GM19025 (cell line): Measurements from ENCODE around the gene ULK4.
"Not testable (repeated sequence)": the region's sequence is repeated elsewhere in the genome, so short reads cannot be mapped to it uniquely, and the experiment has no call there.

Experiments used
- ATAC-seq: cut with Tn5 transposase; IDR thresholded peaks from one replicate; pipeline ENCODE4 v1.9.1; 2021; ENCODE audit warnings: mild to moderate bottlenecking, low read depth, moderate library complexity; ENCODE audit not compliant: unreplicated experiment

Gene ULK4

DNA sequence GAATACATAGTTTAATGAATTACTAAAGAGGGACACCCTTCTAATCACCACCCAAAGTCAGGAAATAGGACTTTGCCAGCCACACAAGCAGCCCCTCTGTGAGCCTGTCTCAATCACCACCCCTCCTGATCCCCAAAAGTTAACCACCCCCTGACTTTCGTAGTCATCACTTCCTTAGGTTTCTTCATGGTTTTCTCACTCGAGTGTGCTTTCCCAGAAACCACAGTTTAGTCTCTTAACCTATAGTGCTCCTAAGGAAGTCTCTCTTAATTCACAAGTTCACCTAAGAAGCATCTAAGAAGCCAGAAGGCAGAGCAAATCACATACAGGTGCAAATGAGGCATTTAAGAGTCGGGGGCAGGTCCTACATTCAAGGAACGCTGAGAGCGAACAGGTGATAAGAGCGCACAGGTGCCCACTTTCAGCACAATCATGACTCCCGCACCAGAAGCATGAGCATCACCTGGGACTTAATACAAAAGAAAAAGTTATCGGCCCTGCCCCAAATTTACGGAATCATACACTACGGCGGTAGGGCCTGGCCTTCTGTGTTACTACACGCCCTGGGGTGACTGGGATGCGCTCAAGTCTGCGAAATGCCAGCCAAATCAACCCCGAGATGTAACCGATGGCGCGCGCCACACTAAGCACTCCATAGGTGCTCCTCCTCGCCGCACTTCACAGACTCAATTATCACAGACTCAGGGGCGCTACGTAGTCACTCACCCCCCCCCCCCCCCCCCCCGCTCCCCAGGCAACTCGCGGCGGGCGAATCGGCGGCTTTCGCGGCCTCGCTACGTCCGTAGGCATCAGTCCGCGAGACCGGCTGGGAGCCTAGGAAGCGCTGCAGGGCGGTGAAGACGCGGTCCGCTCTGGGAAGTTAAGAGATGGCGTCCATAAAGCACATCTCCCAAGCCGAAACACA, 815 bp downstream of the ULK4 start:
- ATAC-seq: peak; percentile 3

DNA sequence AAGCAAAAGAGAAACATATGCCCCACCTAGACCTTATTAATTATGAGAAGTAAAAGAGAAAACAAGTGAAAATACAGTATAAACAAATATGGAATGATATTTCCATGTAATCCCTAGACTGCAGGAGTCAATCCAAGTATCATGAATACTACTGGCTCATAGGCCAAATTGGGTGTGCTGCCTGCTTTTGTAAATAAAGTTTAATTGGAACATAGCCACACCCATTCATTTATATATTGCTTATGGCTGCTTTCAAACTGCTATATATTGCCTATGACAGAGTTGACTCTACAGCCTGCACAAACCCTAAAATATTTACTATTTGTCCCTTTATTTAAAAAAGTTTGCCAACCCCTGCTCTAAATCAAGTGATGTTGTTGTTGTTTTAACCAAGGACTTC, 5.3 kb downstream of the ULK4 start:
- ATAC-seq: no peak

DNA sequence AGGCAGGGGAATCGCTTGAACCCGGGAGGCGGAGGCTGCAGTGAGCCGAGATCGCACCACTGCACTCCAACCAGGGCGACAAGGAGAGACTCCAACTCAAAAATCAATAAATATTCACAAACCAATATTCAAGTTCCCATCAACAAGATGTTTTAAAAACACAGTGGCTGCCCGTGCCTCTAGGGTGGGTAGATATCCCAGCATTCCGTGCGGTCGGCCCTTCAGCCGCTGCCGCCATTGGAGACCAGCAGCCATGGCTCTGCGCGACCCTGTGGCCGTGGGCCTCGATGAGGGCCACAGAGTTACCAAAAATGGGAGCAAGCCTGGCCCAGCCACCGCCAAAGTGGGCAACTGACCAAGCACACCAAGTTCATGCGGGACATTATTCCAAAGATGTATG, 6.7 kb downstream of the ULK4 start:
- no peak for ATAC-seq

DNA sequence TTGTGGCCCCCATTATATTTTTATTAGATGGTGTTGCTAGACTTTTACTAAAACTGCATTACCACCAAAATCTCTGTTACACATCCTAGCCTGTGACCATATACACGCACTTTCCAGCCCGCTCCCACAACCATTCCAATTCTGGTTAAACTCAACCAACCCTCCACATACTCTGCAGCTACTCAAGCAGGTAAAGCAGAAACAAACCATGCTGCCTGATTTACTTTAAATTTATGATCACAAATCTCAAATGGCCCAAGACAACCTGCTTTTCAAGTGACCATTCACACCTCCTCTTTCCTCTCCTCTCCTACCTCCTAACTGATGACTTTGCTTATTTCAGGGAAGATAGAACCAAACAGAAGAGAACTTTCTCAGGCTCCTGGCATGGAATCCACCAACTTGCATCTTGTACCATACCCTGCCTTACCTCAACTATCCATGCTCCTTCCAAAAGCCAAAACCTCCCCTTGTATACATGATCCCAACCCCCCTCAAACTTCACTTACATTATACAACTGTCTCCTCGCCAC, 18.5 kb downstream of the ULK4 start:
- no peak for ATAC-seq

DNA sequence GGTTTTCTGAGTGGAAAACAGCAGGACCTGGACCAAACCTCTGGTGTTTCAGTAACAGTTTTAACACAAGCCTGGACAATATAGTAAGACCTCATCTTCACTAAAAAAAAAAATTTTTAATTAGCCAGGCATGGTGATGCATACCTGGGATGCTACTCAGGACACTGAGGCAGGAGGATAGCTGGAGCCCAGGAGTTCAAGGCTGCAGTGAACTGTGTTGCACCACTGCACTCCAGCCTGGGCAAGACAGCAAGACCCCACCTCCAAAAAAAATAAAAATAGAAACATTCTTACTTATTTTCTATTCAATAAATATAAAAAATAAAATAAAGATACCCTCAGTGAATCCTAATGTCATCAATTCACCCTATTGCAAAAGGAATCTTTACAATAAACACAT, 21.5 kb downstream of the ULK4 start:
- no peak for ATAC-seq

DNA sequence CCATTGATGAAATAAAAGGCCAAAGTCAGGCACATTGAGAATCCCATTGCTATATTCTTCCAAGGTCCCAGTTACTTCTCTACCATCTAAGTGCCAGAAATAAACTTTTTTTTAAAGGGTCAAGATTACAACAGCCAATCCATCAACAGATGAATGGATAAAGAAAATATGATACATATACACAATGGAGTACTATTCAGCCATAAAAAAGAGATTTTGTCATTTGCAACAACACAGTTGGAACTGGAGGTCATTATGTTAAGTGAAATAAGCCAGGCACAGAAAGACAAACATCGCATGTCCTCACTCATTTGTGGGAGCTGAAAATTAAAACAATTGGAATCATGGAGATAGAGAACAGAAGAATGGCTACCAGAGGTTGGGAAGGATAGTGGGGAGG, 25.5 kb downstream of the ULK4 start:
- ATAC-seq: no peak

DNA sequence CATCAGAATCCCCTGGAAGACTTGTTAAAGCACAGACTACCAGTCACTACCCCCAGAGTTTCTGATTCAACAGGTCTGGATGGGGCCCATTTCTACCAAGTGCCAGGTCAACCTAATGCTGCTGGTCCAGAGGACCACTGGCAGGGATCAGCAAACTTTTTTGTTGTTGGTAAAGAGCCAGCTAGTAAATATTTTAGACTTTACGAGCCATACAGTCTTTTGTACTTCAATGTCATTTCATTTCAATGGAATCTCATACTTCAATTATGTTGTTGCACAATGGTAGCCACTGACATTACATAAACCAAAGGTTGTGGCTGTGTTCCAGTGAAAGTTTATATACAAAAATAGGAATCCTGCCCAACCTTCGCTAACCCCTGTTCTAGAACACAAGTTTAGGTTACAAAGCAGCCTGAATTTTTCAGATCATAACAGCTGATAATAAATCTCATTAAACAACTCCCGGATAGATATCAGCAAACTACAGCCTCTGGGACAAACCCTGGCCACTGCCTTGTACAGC, 28.7 kb downstream of the ULK4 start:
- no peak for ATAC-seq

DNA sequence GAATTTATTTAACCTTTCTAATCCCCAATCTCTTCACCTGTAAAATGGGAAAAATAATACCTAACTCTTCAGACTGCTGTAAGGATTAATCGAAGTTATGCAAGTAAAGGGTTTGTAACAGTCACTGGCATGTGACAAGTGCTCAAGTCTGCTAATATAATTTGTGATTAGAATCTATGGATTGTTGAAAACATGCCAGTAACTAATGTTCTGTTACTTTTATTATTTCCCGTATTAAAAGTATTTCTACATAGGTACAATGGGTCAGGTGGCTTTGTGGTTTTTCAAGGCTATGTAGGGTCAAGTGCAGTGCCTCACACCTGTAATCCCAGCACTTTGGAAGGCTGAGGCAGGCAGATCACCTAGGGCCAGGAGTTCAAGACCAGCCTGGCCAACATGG, 29.4 kb downstream of the ULK4 start:
- ATAC-seq: no peak

DNA sequence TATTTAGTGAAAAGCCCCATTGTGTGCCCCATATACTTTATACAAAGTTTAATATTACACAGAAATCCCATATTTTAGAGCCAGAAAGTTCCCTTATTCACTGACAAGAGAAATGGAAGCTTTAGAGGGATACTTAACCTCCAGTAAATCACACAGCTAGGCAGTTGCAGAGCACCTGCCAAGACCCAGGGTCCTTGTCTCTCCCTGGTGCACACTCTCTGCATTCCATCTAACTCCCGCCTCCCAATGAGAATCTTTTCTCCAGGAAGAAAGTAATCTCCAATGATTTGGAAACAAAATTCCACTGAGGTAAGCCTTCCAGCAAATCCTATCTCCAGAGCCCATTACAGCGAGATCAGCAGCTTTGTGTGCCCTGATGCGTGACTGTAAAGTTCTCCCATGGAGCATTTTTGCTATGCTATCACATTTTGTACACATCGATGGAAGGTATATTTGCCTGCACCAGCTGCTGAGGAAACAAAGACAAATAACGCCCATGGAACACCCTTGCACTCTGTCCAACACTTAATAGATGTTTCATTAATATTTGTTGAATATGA, 41.4 kb downstream of the ULK4 start:
- no peak for ATAC-seq

DNA sequence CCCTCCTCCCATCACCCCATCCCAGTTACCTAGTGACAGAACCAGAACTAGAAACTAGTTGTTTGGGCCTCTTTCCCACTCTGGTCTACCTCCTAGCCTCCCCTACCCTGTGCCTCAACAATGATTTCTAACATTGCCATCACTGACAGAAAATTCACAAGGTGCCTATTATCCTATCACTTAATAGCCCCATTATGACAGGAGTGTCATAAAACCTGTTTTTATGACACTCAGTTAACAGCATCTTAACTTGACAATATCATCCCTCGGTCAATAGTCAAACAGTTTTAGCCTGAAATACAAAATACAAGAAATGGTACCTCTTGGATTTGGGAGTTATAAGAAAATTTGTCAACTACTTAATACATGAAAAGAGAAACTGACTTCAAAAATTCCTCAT, 46.5 kb downstream of the ULK4 start:
- ATAC-seq: no peak

DNA sequence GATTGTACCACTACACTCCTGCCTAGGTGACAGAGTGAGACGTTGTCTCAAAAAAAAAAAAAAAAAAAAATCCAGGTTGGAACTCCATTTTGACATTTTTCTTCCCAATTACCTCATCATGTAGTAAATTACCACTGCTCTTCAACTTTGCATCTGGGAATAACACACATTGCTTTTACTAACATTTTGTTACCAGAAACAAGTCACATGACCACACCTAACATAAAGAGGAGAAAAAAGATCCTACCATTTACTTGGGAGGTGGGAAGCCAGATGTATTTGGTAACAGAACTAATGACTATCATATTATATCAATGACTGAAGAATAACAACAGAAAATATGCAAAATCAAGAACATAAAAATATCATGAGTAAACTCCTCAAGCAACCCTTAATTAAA, 49.6 kb downstream of the ULK4 start:
- no peak for ATAC-seq

DNA sequence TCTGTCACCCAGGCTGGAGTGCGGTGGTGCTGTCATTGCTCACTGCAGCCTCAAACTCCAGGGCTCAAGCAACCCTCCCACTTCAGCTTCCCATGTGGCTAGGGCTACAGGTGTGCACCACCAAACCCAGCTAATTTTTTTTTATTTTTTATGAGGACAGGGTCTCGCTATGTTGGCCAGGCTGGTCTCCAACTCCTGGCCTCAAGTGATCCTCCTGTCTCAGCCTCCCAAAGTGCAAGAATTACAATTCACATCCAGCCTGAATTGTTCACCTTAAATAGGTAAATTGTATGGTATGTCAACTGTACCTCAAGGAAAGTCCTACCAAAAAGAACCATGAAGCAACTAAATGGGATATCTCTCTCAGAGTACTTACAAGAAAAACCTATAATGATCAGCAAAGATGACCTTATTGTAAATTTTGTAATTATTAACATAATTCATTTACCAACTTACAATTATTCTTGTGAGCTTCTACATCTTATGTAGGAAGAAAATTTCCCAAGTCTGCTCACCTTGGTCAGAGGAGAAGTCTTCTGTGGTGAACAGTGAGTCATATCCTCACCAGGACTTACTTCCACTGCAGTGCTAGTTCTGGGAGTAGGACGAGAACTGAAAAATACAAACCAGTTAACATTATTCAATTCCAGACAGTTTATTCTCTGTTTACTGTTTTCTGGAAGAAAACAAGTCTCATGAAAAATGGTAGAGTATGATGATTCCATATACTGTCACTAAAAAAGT, 54.4 kb downstream of the ULK4 start:
- no peak for ATAC-seq

DNA sequence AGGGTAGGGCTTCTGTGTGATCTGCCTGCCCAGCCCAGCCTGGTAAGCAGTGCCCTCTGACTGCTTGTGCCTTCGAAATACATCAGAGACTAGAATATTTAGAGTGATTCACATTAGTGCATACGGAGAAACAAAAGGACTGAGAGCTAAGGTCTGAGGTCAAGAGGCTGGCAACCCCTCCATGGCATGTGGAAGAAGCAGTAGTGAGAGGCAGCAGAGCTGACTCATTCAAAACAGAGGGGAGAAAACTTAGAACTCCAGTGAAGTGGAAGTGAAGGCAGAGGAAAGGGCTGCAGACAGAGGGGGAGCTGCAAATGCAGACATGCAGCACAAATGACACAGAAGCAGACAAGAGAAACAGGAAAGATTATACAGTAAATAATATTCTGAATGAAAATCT, 61.6 kb downstream of the ULK4 start:
- ATAC-seq: no peak

DNA sequence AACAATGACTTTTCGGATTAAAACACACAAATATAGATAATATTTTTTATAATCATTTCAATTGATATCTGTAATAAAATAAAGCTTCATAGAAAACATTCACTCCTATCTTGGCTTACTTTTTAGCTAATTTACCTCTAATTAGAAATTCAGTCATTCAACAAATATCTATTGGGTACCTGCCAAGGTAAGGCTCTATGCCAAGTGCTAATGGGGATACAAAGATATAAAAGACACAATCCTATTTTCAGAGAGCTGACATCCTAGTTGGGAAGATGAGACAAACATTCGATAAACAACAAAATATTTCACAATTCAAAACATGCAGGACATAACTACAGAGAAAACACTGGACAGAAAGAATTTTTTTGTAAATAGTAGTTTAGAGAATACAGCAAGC, 63.3 kb downstream of the ULK4 start:
- ATAC-seq: no peak

DNA sequence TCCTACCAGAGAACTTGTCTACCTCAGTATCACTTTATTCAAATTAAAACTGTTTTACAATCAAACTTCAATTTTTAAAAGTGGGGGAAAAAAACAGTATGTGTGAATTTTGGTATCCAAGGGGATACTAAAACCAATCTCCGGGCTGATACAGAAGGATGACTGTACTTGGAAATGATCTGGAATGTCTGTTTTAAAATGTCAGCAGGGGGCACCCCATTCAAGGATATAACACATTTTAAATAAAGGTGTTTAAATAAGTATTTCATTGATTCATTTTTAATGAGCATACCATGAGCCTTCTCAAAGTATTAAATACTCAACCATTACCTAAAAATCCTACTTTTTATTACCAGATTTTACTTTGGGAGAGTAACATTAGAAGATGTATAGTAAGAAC, 67.9 kb downstream of the ULK4 start:
- no peak for ATAC-seq

DNA sequence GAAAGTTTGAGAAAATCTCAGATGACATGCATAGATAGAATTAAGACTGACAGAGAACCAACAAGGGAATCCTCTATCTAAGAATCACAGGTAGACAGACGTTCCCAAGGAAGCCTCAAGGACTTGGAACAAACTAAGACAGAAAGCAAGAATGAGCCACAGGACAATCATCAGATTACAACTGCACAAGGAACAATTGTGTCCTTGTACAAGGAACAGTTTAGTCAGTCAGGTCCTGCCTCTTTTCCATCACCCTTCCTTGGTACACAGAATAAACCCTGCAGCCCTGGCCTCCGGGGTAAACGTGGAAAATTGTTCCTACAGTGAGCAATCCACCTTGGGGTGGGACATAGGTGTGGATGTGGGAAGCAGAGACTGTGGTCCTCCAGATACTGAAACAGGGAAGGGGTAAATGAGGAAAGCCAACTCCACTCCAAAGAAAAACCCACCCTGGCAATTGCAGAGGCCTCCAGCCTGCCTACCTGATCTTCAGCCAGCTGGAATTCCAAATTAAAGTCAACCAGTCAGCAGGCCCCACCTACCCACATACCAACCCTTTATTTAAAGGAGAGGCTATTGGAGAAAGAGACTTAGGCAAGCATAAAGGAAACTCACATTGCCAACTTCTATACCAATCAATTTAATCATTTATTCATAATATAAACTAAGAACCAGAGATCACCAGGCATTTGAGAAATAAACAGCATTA, 73.4 kb downstream of the ULK4 start:
- ATAC-seq: no peak

DNA sequence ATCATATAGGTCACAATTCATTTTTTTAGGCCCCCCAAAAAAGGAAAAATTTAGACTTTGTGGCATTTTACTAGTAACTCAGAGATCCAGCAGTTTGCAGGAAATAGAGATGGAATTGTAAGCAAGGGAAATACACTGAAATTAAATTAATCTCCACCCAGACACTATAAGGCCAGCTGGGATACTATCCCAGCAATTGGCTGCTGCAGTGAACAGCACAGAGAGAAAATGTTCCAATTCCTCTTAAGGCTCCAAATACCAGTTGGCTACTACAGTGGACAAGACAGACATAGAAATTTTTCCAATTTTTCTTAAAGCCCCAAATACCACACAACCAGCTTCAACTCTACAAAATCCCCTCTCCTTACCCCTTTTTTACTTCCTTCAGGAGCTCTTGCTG, 78.9 kb downstream of the ULK4 start:
- no peak for ATAC-seq

DNA sequence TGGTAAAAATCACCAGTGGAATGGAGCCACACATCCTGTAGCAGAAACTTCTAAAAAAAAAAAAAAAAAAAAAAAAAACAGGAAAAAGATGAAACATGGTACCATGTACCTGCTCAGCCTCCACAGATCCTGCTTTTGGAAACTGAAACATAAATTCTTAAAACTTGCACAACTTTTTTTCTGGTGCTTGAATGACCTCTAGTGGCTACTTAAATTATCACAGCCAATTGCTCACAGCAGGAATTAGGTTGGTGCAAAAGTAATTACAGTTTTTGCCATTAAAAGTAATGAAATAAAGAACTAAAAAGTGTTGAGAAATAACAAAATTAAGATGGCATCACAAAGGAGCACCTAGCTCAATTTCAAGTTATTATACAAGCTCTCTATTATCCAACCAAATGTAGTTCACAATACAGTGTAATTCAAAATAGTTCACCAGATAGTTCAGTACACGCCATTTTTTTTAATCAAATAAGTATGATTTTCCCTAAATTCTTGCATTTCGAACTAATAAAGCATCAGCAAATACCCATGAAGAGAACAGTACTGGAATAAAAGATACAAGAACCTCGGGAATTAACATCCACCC, 80.6 kb downstream of the ULK4 start:
- no peak for ATAC-seq

DNA sequence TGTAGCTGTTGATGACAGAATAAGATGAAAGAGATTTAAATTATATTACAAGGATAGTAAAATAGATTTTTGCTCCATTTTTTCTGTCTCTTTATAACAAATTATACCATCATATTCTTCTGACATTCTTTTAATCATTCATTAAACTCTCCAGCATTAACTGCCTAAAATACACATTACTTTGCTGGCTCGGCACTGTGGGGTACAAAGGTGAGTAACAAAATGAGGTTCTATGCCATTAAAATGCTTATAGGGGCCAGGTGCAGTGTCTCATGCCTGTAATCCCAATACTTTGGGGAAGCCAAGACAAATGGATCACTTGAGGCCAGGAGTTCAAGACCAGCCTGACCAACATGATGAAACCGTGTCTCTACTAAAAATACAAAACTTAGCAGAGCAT, 81.5 kb downstream of the ULK4 start:
- no peak for ATAC-seq

DNA sequence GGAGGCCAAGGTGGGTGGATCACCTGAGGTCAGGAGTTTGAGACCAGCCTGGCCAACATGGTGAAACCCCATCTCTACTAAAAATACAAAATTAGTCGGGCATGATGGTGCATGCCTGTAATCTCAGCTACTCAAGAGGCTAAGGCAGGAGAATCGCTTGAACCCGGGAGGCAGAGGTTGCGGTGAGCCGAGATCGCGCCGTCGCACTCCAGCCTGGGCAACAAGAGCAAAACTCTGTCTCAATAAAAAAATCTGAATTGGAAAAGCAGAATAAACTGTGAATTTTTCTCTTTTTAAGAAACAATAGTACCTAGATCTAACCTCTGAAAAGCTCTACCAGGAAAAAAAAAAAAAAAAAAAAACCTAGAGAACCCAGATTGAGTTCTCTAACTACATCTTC, 84.2 kb downstream of the ULK4 start:
- ATAC-seq: not testable (repeated sequence)
